GM12878 (cell line): ENCODE data around the gene GPC5. TPM values are rescaled to one million over a fixed set of nuclear protein-coding genes. Genes with fewer than 3 reads are reported as not detected.

Experiments used
- ATAC-seq: fragments of 200-7000 bp; cut with Tn5 transposase; 3 replicates; pipeline ENCODE4 v1.9.1; 2020; ENCODE audit warnings: mild to moderate bottlenecking, moderate library complexity
- BruUV-seq: library from RNA; stranded (reverse); fragments of 400-500 nt; replicated peaks from 2 replicates; lab custom pipeline; 2021; lab: Mats Ljungman, UMichigan
- CTCF ChIA-PET: fragments of 300-600 bp; sonication (Branson Sonifier 250); formaldehyde crosslinking; extraction: SDS; loops from one replicate; lab custom pipeline; 2021; ENCODE audit warnings: inconsistent platforms; lab: Yijun Ruan, JAX
- POLR2A ChIA-PET: fragments of 350-600 bp; formaldehyde crosslinking; extraction: SDS; loops from one replicate; lab custom pipeline; 2021; ENCODE audit warnings: inconsistent platforms; lab: Charles Lee
- RAD21 ChIA-PET: fragments of 300-600 bp; sonication (Branson Sonifier 250); formaldehyde crosslinking; loops from one replicate; lab custom pipeline; 2023; ENCODE audit warnings: antibody characterized with exemption; ENCODE audit not compliant: unreplicated experiment; lab: Charles Lee
- SMC1A ChIA-PET: fragments of 300-600 bp; sonication (Branson Sonifier 250); formaldehyde crosslinking; loops from one replicate; lab custom pipeline; 2023; ENCODE audit not compliant: unreplicated experiment, uncharacterized antibody; lab: Charles Lee
- DNase-seq: peaks from one replicate; pipeline ENCODE4 v3.0.0-alpha.2; 2011; ENCODE audit warnings: low read depth, low spot score
- FAIRE-seq: peaks from 3 replicates; lab custom pipeline; 2011; peaks lifted over from hg19 to GRCh38; lab: Jason Lieb, UNC
- H2AFZ ChIP-seq: 2 replicates; pipeline ENCODE4 v1.6.0; 2011; ENCODE audit warnings: low read depth, low read length, control low read depth; ENCODE audit not compliant: control insufficient read depth
- H3K27ac ChIP-seq: 2 replicates; pipeline ENCODE4 v1.5.1; 2011; ENCODE audit warnings: control low read depth; ENCODE audit not compliant: control insufficient read depth, insufficient read depth
- H3K27me3 ChIP-seq, 2 experiments: replicated peaks in 1 of 2; 2 replicates each; pipeline versions ENCODE4 v1.6.0 to v1.6.1; 2011; ENCODE audit warnings: low read length in 1 of 2; ENCODE audit not compliant: control insufficient read depth in 2 of 2, insufficient read depth in 2 of 2
- H3K36me3 ChIP-seq, 2 experiments: 2 replicates each; pipeline ENCODE4 v1.5.1; 2011; ENCODE audit warnings: low read length in 1 of 2; ENCODE audit not compliant: control insufficient read depth in 2 of 2, insufficient read depth in 2 of 2
- H3K4me1 ChIP-seq: 2 replicates; pipeline ENCODE4 v1.6.1; 2011; ENCODE audit warnings: mild to moderate bottlenecking, low read length, moderate library complexity, mixed read lengths; ENCODE audit not compliant: control insufficient read depth, insufficient read depth
- H3K4me2 ChIP-seq: 2 replicates; pipeline ENCODE4 v1.6.0; 2011; ENCODE audit warnings: control low read depth; ENCODE audit not compliant: control insufficient read depth, insufficient read depth
- H3K4me3 ChIP-seq: fragments of 200-600 bp; sonication (generic); 2 replicates; pipeline ENCODE4 v1.5.1; 2016
- H3K79me2 ChIP-seq: 2 replicates; pipeline ENCODE4 v1.6.0; 2011; ENCODE audit warnings: low read length; ENCODE audit not compliant: control insufficient read depth, insufficient read depth
- H3K9ac ChIP-seq: 2 replicates; pipeline ENCODE4 v1.8.0; 2011; ENCODE audit warnings: low read length, control low read depth, mixed read lengths; ENCODE audit not compliant: control insufficient read depth, insufficient read depth
- H3K9me3 ChIP-seq: replicated peaks from 3 replicates; pipeline ENCODE4 v1.5.1; 2011; ENCODE audit warnings: mild to moderate bottlenecking, low read length; ENCODE audit not compliant: control insufficient read depth, insufficient read depth
- H4K20me1 ChIP-seq: 2 replicates; pipeline ENCODE4 v1.6.0; 2011; ENCODE audit not compliant: control insufficient read depth, insufficient read depth
- BACH1 ChIP-seq: fragments of 450-650 bp; IDR thresholded peaks from 2 replicates; pipeline ENCODE4 v1.6.1; 2017; ENCODE audit warnings: mild to moderate bottlenecking, borderline replicate concordance
- BCL3 ChIP-seq: IDR thresholded peaks from 2 replicates; pipeline ENCODE4 v1.6.1; 2011; ENCODE audit warnings: borderline replicate concordance, low read depth, mild to moderate bottlenecking, moderate library complexity, low read length; ENCODE audit not compliant: insufficient read depth, poor library complexity, severe bottlenecking
- BMI1 ChIP-seq: fragments of 450-650 bp; IDR thresholded peaks from 2 replicates; pipeline ENCODE4 v1.6.1; 2016; ENCODE audit warnings: mild to moderate bottlenecking, moderate library complexity, borderline replicate concordance
- EED ChIP-seq: sonication (generic); IDR thresholded peaks from 2 replicates; pipeline ENCODE4 v1.6.1; 2016; ENCODE audit warnings: antibody characterized with exemption, low read depth
- ELK1 ChIP-seq: IDR thresholded peaks from 2 replicates; pipeline ENCODE4 v1.6.1; 2012; ENCODE audit warnings: low read depth, low read length, improper control_type of control experiment
- FOXK2 ChIP-seq: fragments of 450-650 bp; IDR thresholded peaks from 2 replicates; pipeline ENCODE4 v1.6.1; 2017; ENCODE audit warnings: mild to moderate bottlenecking, moderate library complexity
- IKZF1 ChIP-seq: fragments of 450-650 bp; conservative IDR thresholded peaks from 2 replicates; pipeline ENCODE4 v1.6.1; 2017; ENCODE audit warnings: antibody characterized with exemption, mild to moderate bottlenecking
- MLLT1 ChIP-seq: fragments of 450-650 bp; IDR thresholded peaks from 2 replicates; pipeline ENCODE4 v1.6.1; 2016; ENCODE audit warnings: mild to moderate bottlenecking
- NFYA ChIP-seq: IDR thresholded peaks from 2 replicates; pipeline ENCODE4 v1.6.1; 2011; ENCODE audit warnings: low read depth, mild to moderate bottlenecking, low read length, improper control_type of control experiment, borderline replicate concordance
- PAX5 ChIP-seq: IDR thresholded peaks from 2 replicates; pipeline ENCODE4 v1.6.1; 2011; ENCODE audit warnings: low read depth, low read length, borderline replicate concordance
- PAX8 ChIP-seq: fragments of 450-650 bp; IDR thresholded peaks from 2 replicates; pipeline ENCODE4 v1.6.1; 2017; ENCODE audit warnings: mild to moderate bottlenecking, moderate library complexity
- REST ChIP-seq: IDR thresholded peaks from 2 replicates; pipeline ENCODE4 v1.6.1; 2012; ENCODE audit warnings: mild to moderate bottlenecking, low read depth, low read length
- ZBED1 ChIP-seq: IDR thresholded peaks from 2 replicates; pipeline ENCODE4 v1.6.1; 2016; ENCODE audit warnings: borderline replicate concordance
- ZNF207 ChIP-seq: fragments of 450-650 bp; IDR thresholded peaks from 2 replicates; pipeline ENCODE4 v1.6.1; 2014; ENCODE audit warnings: antibody characterized with exemption, mild to moderate bottlenecking, borderline replicate concordance
- WGBS: methylation state at CpG from one replicate; pipeline ENCODE4 v1.1.6; 2016; ENCODE audit warnings: low lambda C conversion rate; ENCODE audit not compliant: insufficient replicate concordance, insufficient coverage; ENCODE audit errors: missing lambda C conversion rate; 5-methylcytosine and 5-hydroxymethylcytosine counted together
- in situ Hi-C: fragments of 300-500 bp; cut with MboI; formaldehyde crosslinking; loops from 9 replicates; pipeline ENCODE4 v1.14.3; 2018; ENCODE audit warnings: mixed read lengths
- intact Hi-C: fragments of 100-400 bp; cut with micrococcal nuclease; formaldehyde crosslinking; loops from one replicate; pipeline ENCODE4 v1.14.2; 2022; ENCODE audit not compliant: unreplicated experiment
- polyA plus RNA-seq, 11 experiments: library from polyadenylated mRNA; depleted of rRNA in 4 of 11; unstranded in 6 of 11; stranded (reverse) in 5 of 11; fragments of >200 nt; fragmentation: Nextera tagmentation in 4 of 11; fragmentation: Illumina TruSeq in 1 of 11; extraction: Ambion mirVana in 4 of 11; extraction: Trizol in 1 of 11; gene quantifications; 1 replicate in 1 of 11; 2 replicates in 10 of 11; pipeline versions ENCODE4 v1.2.1 to v1.2.3, GENCODE V29; 2011 to 2016; ENCODE audit warnings: inconsistent platforms in 2 of 11, missing spikeins in 2 of 11, low read depth in 1 of 11
- total RNA-seq, 4 experiments: library from RNA; depleted of rRNA in 3 of 4; stranded (reverse); fragments of >200 nt in 3 of 4; fragmentation: Illumina TruSeq in 1 of 4; extraction: Trizol in 1 of 4; gene quantifications; 2 replicates each; pipeline versions ENCODE4 v1.2.1 to v1.2.3, GENCODE V29; 2013 to 2021

GPC5 gene
- total and polyA plus RNA-seq, 10 of the 15 experiments (the other 5 are each of a cell fraction or from before 2014, with no cell fraction given) = 0.05 to 0.87 (median 0.44) TPM; not detected in 1

GRCh38 chr13:91698767-91699166 is 300.3 kb downstream of the GPC5 start:
- H3K4me2 ChIP-seq = no peak overlapping the region
- no peaks in the 10 kb centered on the region for H3K36me3 ChIP-seq
- H4K20me1 ChIP-seq = no peaks in the 10 kb centered on the region
- ChIA-PET POLR2A (interaction anchor here (0.5 kb wide), 1 partner anchor 47 kb away, joined by 5 read pairs; no protein-coding TSS in a partner anchor), RAD21 (no interaction called here), SMC1A (no interaction called here), CTCF (no interaction called here)
- no peak overlapping the region for H3K9ac ChIP-seq
- in situ Hi-C loops (no loop called here), intact Hi-C loops (no loop called here)
- 54% methylated on average over 3 of the region's 3 CpGs for WGBS
- no peaks in the 10 kb centered on the region for H3K9me3 ChIP-seq
- no peaks in the 10 kb centered on the region for H3K79me2 ChIP-seq
- no peaks in the 10 kb centered on the region for H3K27me3 ChIP-seq
- H3K4me1 ChIP-seq = no peaks in the 10 kb centered on the region
- no peak overlapping the region for H3K27ac ChIP-seq
- no peak overlapping the region for H2AFZ ChIP-seq
- BruUV-seq = no TSS peak
- TF ChIP-seq FOXK2 = no peak
- no peak for TF ChIP-seq ELK1
- TF ChIP-seq REST = no peak
- no peak for TF ChIP-seq ZBED1
- TF ChIP-seq BCL3 = no peak
- no peak for TF ChIP-seq PAX5
- no peak for TF ChIP-seq BMI1
- TF ChIP-seq MLLT1 = no peak
- TF ChIP-seq BACH1 = no peak
- TF ChIP-seq IKZF1 = no peak
- no peak for TF ChIP-seq NFYA
- no peak for TF ChIP-seq ZNF207
- no peak for TF ChIP-seq PAX8
- TF ChIP-seq EED = no peak
- no peak for FAIRE-seq
- no peak for DNase-seq
- ATAC-seq = no peak
- no peak overlapping the region for H3K4me3 ChIP-seq
